H9 (cell line): ENCODE data around the gene MED15. TPM values are rescaled to one million over a fixed set of nuclear protein-coding genes. Genes with fewer than 3 reads are reported as not detected.

Experiments
- DNase-seq: peaks from one replicate; pipeline ENCODE4 v3.0.0-alpha.2; 2017
- H2AFZ ChIP-seq: one replicate; pipeline ENCODE4 v1.6.1; 2013; ENCODE audit warnings: mild to moderate bottlenecking, low read length, control low read depth, moderate library complexity
- H2AK5ac ChIP-seq: 2 replicates; pipeline ENCODE4 v1.6.1; 2013; ENCODE audit warnings: low read length, control low read depth, mixed read lengths; ENCODE audit not compliant: insufficient read length
- H2BK120ac ChIP-seq: one replicate; pipeline ENCODE4 v1.6.1; 2013; ENCODE audit warnings: low read depth, mild to moderate bottlenecking, low read length, control low read depth, inconsistent platforms; ENCODE audit not compliant: poor library complexity, severe bottlenecking
- H2BK12ac ChIP-seq: 2 replicates; pipeline ENCODE4 v1.6.1; 2013; ENCODE audit warnings: low read length, control low read depth, mixed read lengths, low read depth; ENCODE audit not compliant: insufficient read length
- H2BK15ac ChIP-seq: 2 replicates; pipeline ENCODE4 v1.6.1; 2013; ENCODE audit warnings: low read depth, low read length, control low read depth
- H2BK20ac ChIP-seq: one replicate; pipeline ENCODE4 v1.6.1; 2013; ENCODE audit warnings: low read depth, mild to moderate bottlenecking, low read length, control low read depth, inconsistent platforms; ENCODE audit not compliant: poor library complexity, severe bottlenecking
- H2BK5ac ChIP-seq: 2 replicates; pipeline ENCODE4 v1.6.1; 2013; ENCODE audit warnings: low read length, control low read depth, mixed read lengths; ENCODE audit not compliant: insufficient read length
- H3K14ac ChIP-seq: 2 replicates; pipeline ENCODE4 v1.6.1; 2013; ENCODE audit warnings: low read length, control low read depth; ENCODE audit not compliant: insufficient read depth
- H3K18ac ChIP-seq: 2 replicates; pipeline ENCODE4 v1.6.1; 2013; ENCODE audit warnings: low read depth, mild to moderate bottlenecking, mixed read lengths, low read length, control low read depth; ENCODE audit not compliant: insufficient read length
- H3K23ac ChIP-seq: 2 replicates; pipeline ENCODE4 v1.6.1; 2013; ENCODE audit warnings: low read length, control low read depth, mixed read lengths, low read depth; ENCODE audit not compliant: insufficient read length
- H3K23me2 ChIP-seq: 2 replicates; pipeline ENCODE4 v1.6.1; 2013; ENCODE audit warnings: low read depth, mild to moderate bottlenecking, mixed read lengths, low read length, control low read depth; ENCODE audit not compliant: insufficient read length, poor library complexity, severe bottlenecking
- H3K27ac ChIP-seq: 2 replicates; pipeline ENCODE4 v1.5.1; 2013; ENCODE audit warnings: low read length, control low read depth, mixed read lengths, low read depth; ENCODE audit not compliant: insufficient read length
- H3K27me3 ChIP-seq: 2 replicates; pipeline ENCODE4 v1.6.1; 2013; ENCODE audit warnings: low read length, control low read depth, inconsistent platforms; ENCODE audit not compliant: insufficient read depth
- H3K4ac ChIP-seq: 2 replicates; pipeline ENCODE4 v1.6.1; 2013; ENCODE audit warnings: low read depth, mild to moderate bottlenecking, control low read depth, inconsistent platforms, low read length, moderate library complexity
- H3K4me1 ChIP-seq: 2 replicates; pipeline ENCODE4 v1.6.1; 2013; ENCODE audit warnings: low read length, control low read depth, inconsistent platforms; ENCODE audit not compliant: insufficient read depth
- H3K4me2 ChIP-seq: 2 replicates; pipeline ENCODE4 v1.6.1; 2013; ENCODE audit warnings: low read length, control low read depth, mixed read lengths; ENCODE audit not compliant: insufficient read length, insufficient read depth
- H3K56ac ChIP-seq: 2 replicates; pipeline ENCODE4 v1.6.1; 2013; ENCODE audit warnings: low read depth, mild to moderate bottlenecking, mixed read lengths, low read length, control low read depth; ENCODE audit not compliant: insufficient read length
- H3K79me1 ChIP-seq: 2 replicates; pipeline ENCODE4 v1.6.1; 2013; ENCODE audit warnings: low read depth, mild to moderate bottlenecking, moderate library complexity, low read length, control low read depth, inconsistent platforms; ENCODE audit not compliant: insufficient read depth, poor library complexity, severe bottlenecking
- H3K79me2 ChIP-seq: 2 replicates; pipeline ENCODE4 v1.6.1; 2013; ENCODE audit warnings: low read length, control low read depth, inconsistent platforms; ENCODE audit not compliant: insufficient read depth
- H3K9ac ChIP-seq: 2 replicates; pipeline ENCODE4 v1.6.1; 2013; ENCODE audit warnings: low read length, control low read depth, mixed read lengths; ENCODE audit not compliant: insufficient read length; ENCODE audit errors: extremely low read depth
- H3K9me3 ChIP-seq: one replicate; pipeline ENCODE4 v1.6.1; 2013; ENCODE audit warnings: low read depth, low read length, inconsistent platforms; ENCODE audit not compliant: control insufficient read depth
- H3T11ph ChIP-seq: one replicate; pipeline ENCODE4 v1.6.1; 2013; ENCODE audit warnings: mild to moderate bottlenecking, low read length, control low read depth, inconsistent platforms
- H4K20me1 ChIP-seq: one replicate; pipeline ENCODE4 v1.6.1; 2013; ENCODE audit not compliant: control insufficient read depth, insufficient read length, insufficient read depth
- H4K5ac ChIP-seq: 2 replicates; pipeline ENCODE4 v1.6.1; 2013; ENCODE audit warnings: low read depth, mild to moderate bottlenecking, mixed read lengths, low read length, control low read depth; ENCODE audit not compliant: insufficient read length
- H4K8ac ChIP-seq: replicated peaks from 2 replicates; pipeline ENCODE4 v1.6.1; 2013; ENCODE audit warnings: low read length, control low read depth, mixed read lengths, low read depth; ENCODE audit not compliant: insufficient read length
- H4K91ac ChIP-seq: 2 replicates; pipeline ENCODE4 v1.6.1; 2013; ENCODE audit warnings: low read depth, mild to moderate bottlenecking, moderate library complexity, mixed read lengths, low read length, control low read depth; ENCODE audit not compliant: insufficient read length
- H3K27ac Mint-ChIP-seq, 3 experiments: 2 replicates in 2 of 3; 3 replicates in 1 of 3; pipeline ENCODE4 v1.8.0; 2020 to 2021; ENCODE audit warnings: mixed read lengths in 3 of 3, mild to moderate bottlenecking in 1 of 3, moderate library complexity in 1 of 3
- H3K27me3 Mint-ChIP-seq: 2 replicates; pipeline ENCODE4 v1.8.0; 2021; ENCODE audit warnings: low read depth, mild to moderate bottlenecking, moderate library complexity, mixed read lengths
- H3K36me3 Mint-ChIP-seq, 3 experiments: 2 replicates in 2 of 3; 3 replicates in 1 of 3; pipeline ENCODE4 v1.8.0; 2020 to 2021; ENCODE audit warnings: low read depth in 3 of 3, mixed read lengths in 3 of 3; ENCODE audit not compliant: insufficient read depth in 1 of 3
- H3K4me1 Mint-ChIP-seq, 2 experiments: 2 replicates each; pipeline ENCODE4 v1.8.0; 2020; ENCODE audit warnings: mixed read lengths in 2 of 2
- H3K4me3 Mint-ChIP-seq, 2 experiments: 2 replicates in 1 of 2; 3 replicates in 1 of 2; pipeline ENCODE4 v1.8.0; 2020 to 2021; ENCODE audit warnings: mild to moderate bottlenecking in 2 of 2, mixed read lengths in 2 of 2, moderate library complexity in 1 of 2
- H3K9me3 Mint-ChIP-seq, 2 experiments: 2 replicates in 1 of 2; 3 replicates in 1 of 2; pipeline ENCODE4 v1.8.0; 2020; ENCODE audit warnings: mild to moderate bottlenecking in 2 of 2, mixed read lengths in 2 of 2, moderate library complexity in 1 of 2
- WGBS: extraction: QIAGEN DNeasy Blood & Tissue Kit; methylation state at CpG from one replicate; pipeline ENCODE4 v1.1.7; 2013; ENCODE audit warnings: missing lambda C conversion rate, low lambda C conversion rate, mixed read lengths; ENCODE audit not compliant: insufficient read length; ENCODE audit errors: extremely low coverage; 5-methylcytosine and 5-hydroxymethylcytosine counted together
- total RNA-seq: library from RNA; stranded (reverse); gene quantifications from 2 replicates; pipeline ENCODE4 v1.2.1, GENCODE V29; 2021
- TF ChIP-seq, protein P1 (sequence below): fragments of 200-600 bp; sonication (generic); conservative IDR thresholded peaks from 3 replicates; pipeline ENCODE4 v1.8.0; 2021; ENCODE audit warnings: antibody characterized with exemption, mild to moderate bottlenecking

MED15 gene
- total RNA-seq, 1 experiment from 2014 or later = 47.4 TPM

DNA sequence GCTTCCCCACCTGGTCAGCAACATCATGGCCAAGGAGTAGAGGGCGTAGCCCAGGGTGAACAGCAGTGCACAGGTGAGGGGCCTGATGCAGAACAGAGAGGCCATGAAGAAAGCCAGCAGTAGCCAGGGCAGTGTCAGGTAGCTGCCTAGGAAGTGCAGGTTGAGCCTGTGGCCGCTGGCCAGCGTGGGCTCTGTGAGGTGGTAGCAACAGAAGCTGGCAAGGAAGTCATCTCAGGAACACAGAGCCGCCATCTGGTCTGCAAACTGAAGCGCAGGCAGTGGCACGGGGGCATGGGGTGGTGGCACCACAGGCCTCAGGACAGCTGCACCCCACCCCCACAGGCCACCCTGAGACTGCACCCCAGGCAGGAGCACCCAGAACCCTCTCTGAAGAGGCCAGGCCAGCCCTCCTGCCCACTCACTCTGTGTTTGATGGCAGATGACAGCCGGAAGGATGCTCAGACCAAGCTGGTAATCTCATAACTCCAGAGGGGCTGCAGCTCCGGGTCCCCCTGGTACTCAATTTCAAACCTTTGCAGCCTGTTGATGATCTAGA lies 95.3 kb downstream of the MED15 start:
- Histone ChIP-seq H3K14ac (no peak overlapping the region), H4K5ac (no peak overlapping the region), H3K27ac (no peak overlapping the region), H4K91ac (no peak overlapping the region), H3K79me2 (no peaks in the 10 kb centered on the region), H4K8ac (no peak overlapping the region), H3K9me3 (no peaks in the 10 kb centered on the region), H3T11ph (no peak overlapping the region), H2AFZ (no peak overlapping the region), H3K9ac (no peak overlapping the region), H3K27me3 (no peaks in the 10 kb centered on the region), H3K23me2 (no peaks in the 10 kb centered on the region), H2BK20ac (no peak overlapping the region), H2AK5ac (no peak overlapping the region), H4K20me1 (no peaks in the 10 kb centered on the region), H3K4me1 (no peaks in the 10 kb centered on the region), H2BK12ac (no peak overlapping the region), H2BK120ac (no peak overlapping the region), H2BK5ac (no peak overlapping the region), H3K4me2 (no peak overlapping the region), H3K79me1 (no peaks in the 10 kb centered on the region), H3K56ac (no peak overlapping the region), H3K23ac (no peak overlapping the region), H3K18ac (no peak overlapping the region), H2BK15ac (no peak overlapping the region), H3K4ac (no peak overlapping the region)
- Mint-ChIP-seq H3K4me1 (peaks cover 17 to 23% of the 10 kb centered on the region in 2 experiments), H3K36me3 (no peaks in the 10 kb centered on the region), H3K9me3 (no peaks in the 10 kb centered on the region), H3K27me3 (no peaks in the 10 kb centered on the region), H3K27ac (no peak overlapping the region), H3K4me3 (no peak overlapping the region; a peak in 1 of 5 replicates)
- WGBS = no CpG with 5 or more reads among the region's 8 CpGs
- peak; percentile 24 for DNase-seq
- TF ChIP-seq, protein P1, sequence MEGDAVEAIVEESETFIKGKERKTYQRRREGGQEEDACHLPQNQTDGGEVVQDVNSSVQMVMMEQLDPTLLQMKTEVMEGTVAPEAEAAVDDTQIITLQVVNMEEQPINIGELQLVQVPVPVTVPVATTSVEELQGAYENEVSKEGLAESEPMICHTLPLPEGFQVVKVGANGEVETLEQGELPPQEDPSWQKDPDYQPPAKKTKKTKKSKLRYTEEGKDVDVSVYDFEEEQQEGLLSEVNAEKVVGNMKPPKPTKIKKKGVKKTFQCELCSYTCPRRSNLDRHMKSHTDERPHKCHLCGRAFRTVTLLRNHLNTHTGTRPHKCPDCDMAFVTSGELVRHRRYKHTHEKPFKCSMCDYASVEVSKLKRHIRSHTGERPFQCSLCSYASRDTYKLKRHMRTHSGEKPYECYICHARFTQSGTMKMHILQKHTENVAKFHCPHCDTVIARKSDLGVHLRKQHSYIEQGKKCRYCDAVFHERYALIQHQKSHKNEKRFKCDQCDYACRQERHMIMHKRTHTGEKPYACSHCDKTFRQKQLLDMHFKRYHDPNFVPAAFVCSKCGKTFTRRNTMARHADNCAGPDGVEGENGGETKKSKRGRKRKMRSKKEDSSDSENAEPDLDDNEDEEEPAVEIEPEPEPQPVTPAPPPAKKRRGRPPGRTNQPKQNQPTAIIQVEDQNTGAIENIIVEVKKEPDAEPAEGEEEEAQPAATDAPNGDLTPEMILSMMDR = no peak
